Muscle of arm (tissue), 12 donors: Measurements from ENCODE around the gene UBE2Q2. TPM values are rescaled to one million over a fixed set of nuclear protein-coding genes. Genes with fewer than 3 reads are reported as not detected.

ENCODE experiments used
- DNase-seq: peaks from one replicate; pipeline ENCODE4 v3.0.0-alpha.2; 2013
- polyA plus RNA-seq, 12 donors: library from polyadenylated mRNA; unstranded; fragments of 120-200 nt; gene quantifications; one replicate each; pipeline ENCODE4 v1.2.1, GENCODE V29; 2013; ENCODE audit not compliant: insufficient read length in 12 of 12

The UBE2Q2 gene
- polyA plus RNA-seq, 12 donors = 49.3 to 69.9 (median 60.6) TPM; not detected in 1

DNA sequence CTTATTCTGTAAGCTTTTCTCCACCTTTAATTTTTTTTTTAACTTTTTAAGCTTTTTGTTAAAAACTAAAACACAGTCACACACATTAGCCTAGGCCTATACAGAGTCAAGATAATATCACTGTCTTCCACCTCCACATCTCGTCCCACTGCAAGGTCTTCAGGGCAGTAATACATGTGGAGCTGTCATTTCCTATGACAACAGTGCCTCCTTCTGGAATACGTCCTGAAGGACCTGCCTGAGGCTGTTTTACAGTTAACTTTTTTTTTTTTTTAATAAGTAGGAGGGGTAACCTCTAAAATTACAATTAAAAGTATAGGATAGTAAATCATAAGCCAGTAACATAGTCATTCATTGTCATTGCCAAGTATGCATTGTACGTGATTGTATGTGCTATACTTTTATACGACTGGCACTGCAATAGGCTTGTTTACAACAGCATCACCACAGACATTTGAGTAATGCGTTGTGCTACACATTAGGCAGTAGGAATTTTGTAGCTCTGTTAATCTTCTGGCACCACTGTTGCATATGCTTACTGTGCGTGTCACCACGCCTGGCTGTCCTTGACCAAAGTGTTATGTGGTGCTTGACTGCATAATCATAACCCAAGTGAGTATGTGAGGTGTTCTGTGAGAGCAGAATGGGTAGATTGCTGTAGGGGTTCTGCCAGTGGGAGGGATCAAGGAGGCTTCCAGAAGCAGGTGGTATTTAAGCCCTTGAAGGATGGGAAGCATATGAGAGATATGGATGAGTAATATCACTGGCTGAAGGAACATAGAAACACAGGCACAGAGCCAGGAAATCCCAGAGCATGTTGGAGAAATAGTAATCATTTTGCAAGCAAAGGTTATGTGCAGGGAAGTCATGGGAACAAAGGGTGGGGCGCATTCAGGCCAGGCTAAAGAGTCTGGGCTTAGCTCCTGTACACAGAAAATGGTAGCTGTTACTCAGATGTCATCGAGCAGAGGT lies 78.8 kb downstream of the UBE2Q2 start:
- DNase-seq = no peak

DNA sequence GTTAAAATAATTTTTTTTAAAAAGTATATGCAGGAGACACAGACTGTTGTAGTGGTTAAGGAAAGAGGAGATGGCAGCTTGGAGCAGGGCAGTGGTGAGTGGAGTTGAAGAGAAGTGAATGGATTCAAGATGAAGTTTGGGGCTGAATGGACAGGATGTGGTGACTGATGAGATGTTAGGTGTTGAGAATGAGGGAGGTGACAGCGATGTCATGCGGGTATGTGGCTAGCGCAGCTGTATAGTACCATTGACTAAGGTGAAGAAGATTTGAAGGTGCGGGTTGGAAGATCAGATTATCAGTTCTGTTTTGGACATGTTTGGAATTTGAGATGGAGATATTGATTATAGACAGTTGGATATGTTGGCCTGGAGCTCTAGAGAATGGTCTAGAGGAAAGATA lies 80.5 kb downstream of the UBE2Q2 start:
- no peak for DNase-seq

DNA sequence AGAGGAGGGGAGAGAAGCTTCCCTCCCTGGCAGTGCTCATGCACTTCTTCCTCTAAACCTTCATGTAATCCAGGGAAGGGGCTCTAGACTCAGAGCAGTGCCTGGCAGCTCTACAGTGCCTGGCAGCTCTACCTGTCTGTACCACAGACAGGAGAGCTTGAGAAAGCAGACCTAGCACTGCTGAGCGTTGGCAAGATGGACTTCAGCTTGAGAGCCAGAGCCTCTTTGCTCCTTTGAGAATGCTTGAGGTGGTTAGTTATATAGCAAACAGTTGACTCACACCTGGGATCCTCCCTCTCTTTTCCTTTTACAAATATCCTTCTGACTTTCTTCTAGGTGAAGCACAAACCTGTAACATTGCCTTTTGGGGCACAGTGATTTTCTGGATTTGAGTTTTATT lies 81.3 kb downstream of the UBE2Q2 start:
- no peak for DNase-seq

DNA sequence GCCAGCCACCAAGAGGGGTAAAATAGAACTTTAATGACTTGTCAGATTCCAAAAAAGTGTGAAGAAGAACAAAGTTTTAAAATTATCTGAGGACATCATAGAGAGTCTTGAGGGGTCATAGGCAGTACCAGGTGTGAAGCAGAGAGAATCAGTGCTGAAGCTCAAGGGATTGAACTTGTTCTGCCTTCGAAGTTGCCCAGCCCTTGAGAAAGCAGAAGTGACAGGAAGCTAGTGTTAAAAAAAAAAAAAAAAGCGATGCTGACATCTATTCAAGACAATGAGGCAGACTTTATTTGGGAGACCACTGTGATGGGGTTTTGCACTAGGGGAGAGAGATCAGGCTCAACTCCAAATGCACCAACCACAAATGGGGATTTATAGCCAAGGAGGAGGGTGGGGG lies 82.2 kb downstream of the UBE2Q2 start:
- DNase-seq = no peak

DNA sequence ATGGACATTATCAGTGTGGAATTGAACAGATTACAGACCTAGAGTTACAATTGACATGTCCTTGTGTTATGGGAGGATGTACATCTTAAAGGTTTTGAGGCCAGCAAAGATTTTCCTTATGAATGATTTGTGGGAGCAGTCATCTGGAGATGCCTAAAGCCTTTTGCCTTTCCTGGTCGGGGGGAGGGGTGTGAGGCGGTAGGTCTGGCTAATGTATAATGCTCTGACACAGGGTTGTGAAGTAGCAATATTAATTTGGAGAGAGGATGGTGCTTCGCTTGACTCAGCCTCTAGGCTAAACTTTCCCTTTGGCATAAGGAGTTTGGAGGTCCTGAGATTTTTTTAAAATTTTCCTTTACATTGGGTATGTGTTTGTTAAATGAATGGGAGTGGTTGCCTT lies 83.7 kb downstream of the UBE2Q2 start:
- DNase-seq = no peak

DNA sequence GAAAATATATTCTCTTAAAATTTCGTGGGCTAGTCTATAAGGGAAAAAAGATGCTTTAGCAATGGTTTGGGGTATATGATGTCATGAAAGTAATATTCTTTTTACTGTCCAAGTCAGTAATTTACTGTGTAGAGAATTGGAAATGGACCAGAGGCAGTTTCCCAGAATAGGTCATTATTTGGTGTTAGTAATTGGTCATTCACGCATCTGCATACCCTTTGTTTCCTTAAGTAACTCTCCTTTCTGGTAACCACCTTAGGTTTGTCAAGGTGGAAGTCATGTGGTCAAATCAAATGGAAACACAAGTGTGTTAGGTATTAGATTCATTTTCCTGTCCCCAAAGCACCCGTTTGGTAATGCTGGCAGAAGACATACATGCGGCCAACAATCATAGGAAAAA lies 84.4 kb downstream of the UBE2Q2 start:
- DNase-seq = no peak

DNA sequence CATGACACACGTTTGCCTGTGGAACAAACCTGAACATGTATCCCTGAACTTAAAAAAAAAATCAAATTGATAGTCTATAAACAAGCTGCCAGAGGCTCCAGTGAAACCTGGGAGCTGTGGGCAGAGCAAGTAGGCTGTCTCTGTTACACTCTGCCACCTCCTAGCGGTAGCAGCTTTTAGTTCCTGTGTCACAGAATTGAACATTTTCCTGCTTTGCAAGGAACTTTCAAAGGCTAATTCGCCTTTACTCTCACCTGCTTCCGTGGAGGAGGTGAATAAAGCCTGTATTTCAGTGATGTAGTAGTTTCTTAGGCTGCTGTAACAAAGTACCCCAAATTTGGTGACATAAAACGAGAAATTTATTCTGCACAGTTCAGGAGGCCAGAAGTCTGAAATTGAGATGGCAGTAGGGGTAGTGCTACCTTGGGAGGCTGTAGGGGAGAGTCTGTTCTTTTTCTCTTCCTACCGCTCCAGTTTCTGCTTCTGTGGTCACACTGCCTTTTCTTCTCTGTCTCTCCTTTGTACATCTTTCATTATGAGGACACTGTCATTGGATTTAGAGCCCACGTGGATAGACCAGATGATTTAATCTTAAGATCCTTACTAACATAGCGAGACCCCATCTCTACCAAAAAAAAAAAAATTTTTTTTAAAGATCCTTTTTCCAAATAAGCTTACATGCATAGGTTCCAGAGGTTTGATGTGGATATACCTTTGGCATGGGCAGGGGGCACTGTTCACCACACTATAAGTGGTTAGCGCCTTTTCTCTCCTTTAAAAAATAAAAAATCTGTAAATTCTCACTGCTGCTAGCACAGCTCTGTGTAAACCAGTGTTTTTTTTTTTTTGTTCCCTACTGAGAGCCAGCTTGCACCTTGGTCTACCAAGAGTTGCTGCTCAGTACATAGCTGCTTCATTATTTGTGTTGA lies 85.7 kb downstream of the UBE2Q2 start:
- no peak for DNase-seq

DNA sequence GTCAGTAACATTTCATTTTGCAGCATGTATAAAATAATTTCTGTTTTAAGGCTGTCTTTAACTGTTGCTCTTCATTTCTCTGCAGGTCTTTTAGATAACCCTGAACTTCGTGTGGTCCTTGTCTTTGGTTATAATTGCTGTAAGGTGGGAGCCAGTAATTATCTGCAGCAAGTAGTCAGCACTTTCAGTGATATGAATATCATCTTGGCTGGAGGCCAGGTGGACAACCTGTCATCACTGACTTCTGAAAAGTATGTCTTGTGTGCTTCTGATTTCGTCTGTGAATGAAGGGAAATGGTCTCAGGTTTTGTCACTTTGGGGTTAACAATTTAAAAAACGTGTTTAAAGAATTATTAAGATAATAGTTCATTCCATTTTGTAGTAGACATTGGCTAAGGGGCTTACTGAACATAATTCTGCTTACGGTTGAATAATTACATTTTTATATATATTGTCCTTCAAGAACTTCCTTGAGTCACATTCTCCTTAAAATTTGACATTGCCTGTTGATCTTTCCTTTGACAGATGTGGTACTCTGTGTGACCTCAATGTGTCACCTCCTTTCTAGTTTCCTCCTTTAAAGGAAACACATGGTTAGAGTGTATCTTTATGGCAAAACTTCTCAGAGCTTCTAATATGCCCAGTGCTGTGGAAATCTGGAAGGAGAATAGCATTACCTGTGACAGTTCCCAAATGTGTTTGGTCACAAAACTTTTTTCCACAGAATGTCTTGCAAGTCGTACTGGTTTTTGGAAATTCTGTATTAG lies 86.7 kb downstream of the UBE2Q2 start:
- no peak for DNase-seq

DNA sequence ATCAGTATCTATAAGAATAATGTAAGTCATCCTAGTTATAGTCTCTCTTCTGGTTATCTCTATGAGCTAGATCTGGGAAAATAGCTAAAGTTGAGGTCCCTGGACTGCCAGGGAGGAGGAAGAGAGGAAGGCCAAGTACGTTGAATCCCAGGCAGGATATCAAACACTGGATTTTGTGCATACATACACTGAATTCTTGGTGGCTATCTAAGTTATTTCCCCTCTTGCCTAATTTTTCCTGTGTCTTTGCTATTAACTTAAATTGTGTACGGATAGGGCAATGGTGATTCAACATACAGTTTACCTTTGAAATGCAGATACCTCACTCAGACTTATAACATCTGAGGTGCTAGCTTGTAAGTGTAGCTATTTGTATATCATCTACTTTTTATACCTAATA lies 87.6 kb downstream of the UBE2Q2 start:
- no peak for DNase-seq

DNA sequence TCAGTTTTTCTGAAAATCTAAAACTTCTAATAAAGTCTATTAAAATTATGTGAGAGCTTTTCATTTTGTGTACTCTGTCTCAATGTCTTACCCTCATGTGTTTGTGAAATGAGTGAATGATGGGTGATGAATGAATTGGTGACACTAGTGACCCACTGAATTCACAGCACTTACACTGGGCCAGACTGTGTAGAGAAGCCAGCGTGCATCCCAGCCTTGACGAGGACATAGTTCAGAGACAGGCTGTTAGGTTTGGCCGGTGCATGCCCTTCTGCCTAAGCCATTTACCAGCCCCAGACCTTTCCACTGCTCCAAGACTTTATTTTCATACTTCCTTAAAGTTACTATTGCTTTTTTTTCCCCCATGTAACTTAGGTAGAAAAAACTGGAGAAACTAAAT lies 99.2 kb downstream of the UBE2Q2 start:
- DNase-seq = no peak

DNA sequence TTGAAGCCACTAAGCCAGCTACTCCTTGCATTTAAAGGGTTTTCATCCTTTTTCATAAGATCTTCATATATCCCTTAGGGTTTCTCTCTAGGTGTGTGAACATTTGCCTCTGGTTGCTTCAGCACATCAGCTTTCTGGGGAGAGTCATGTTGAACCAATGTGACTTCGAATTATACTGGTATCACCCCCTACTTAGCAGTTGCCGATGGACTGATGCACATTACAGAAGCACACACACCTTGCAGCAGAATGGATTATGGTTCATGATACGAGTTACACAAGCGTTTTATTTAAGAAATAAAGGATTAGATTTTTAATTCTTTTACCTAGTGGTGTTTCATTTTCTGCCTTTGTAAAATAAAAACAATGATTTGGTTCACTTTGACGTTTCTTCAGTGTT lies 100.0 kb downstream of the UBE2Q2 start:
- no peak for DNase-seq

DNA sequence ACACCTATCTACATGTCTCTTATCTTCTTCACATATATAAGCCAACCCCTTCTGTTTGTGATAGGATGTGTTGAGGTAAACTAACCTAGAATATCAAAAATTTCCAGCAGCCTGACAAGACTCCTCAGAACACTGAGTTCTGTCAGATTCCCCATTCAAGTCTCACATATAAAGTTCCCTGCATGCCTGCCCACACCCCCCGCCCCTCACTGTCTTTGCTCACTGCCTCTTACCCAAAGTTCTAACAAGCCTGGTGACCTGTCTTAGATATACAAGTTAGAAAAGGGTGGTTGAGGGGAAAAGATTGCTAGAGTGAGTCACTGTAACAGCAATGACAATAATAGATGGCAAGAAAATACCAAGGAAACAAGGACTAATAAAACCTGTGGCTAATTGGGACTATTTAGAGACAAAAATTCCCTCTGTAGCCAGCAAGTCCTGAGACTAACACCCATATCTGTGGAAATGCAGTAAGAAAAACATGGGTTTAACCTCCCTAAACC lies 100.5 kb downstream of the UBE2Q2 start:
- no peak for DNase-seq

DNA sequence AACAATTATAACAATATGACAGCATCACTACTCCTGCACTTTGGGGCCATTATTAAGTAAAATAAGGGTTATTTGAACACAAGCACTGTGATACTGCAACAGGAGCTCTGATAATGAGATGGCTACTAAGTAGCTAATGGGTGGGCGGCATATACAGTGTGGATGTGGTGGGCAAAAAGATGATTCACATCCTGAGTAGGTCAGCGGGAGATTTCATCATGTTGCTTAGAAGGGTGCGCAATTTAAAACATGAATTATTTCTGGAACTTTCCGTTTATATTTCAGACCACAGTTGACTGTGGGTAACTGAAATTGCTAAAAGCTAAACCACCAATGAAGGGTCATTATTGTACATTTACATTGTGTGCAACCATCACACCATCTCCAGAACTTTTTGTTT lies 102.7 kb downstream of the UBE2Q2 start:
- no peak for DNase-seq

DNA sequence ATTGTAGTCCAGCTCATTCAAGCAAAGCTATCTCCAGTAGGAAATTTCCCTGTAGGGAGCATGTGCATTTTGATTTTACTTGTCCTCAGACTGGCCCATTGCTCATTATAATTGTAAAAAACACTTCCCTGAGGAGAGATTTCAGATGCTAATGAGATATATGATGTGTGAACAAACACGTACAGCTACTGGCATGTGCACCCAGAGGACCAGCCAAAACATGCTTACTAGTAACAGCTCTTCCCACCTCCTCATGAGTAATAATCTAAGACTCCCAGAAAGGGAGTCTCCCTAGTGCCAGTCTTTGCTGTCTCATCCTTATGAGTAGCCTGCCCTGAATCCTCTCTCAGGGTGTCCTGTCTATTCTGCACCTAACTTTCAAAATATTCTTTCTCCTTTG lies 103.8 kb downstream of the UBE2Q2 start:
- DNase-seq = no peak

DNA sequence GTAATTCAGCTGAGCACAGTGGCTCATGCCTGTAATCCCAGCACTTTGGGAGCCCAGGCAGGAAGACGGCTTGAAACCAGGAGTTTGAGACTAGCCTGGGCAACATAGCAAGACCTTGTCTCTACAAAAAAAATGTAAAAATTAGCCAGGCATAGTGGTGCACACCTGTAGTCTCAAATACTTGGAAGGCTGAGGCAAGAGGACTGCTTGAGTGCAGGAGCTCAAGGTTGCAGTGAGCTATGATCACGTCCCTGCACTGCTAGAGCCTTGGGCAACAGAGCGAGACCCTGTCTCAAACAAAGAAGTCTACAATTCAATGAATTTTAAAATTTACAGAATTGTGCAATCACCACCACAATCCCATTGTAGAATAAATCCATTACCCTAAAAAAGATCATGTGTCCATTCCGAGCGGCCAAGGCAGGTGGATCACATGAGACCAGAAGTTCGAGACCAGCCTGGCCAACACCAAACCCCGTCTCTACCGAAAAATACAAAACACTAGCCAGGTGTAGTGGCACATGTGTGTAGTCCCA lies 105.6 kb downstream of the UBE2Q2 start:
- DNase-seq = no peak

Other genes with a start within 250 kb of the UBE2Q2 start
- gene SNUPN, start 217.7 kb upstream of the UBE2Q2 start, polyA plus RNA-seq = 10 to 100 TPM in 11 of 12 donors, not detected in 1; 18.0 to 27.3 (median 21.4) TPM
- 10 to 100 TPM in 11 of 12 donors, not detected in 1; 28.1 to 36.4 (median 30.2) TPM for gene IMP3, start 203.2 kb upstream of the UBE2Q2 start, polyA plus RNA-seq
- 10 to 100 TPM in 11 of 12 donors, not detected in 1; 12.3 to 22.7 (median 15.0) TPM for gene SNX33, start 195.5 kb upstream of the UBE2Q2 start, polyA plus RNA-seq
- gene CSPG4, start 130.6 kb upstream of the UBE2Q2 start, polyA plus RNA-seq = 100 to 1,000 TPM in 2 of 12 donors, 10 to 100 TPM in 9, not detected in 1; 44.2 to 157 (median 72.2) TPM
- 10 to 100 TPM in 10 of 12 donors, 1 to 10 TPM in 1, not detected in 1; 5.6 to 31.4 (median 23.6) TPM for gene FBXO22, start 60.4 kb downstream of the UBE2Q2 start, polyA plus RNA-seq
- gene NRG4, start 169.0 kb downstream of the UBE2Q2 start, polyA plus RNA-seq = 1 to 10 TPM in 3 of 12 donors, under 1 TPM in 7, not detected in 2; 0.27 to 2.2 (median 0.72) TPM
- 1 to 10 TPM in 2 of 12 donors, under 1 TPM in 8, not detected in 2; 0.27 to 1.5 (median 0.53) TPM for gene TMEM266, start 216.5 kb downstream of the UBE2Q2 start, polyA plus RNA-seq